GM18517 (cell line): ENCODE data around the gene FOXRED1.
A peak's percentile ranks its signal among the peaks of the same experiment; 100 is the strongest.
"Not testable (repeated sequence)": the region's sequence is repeated elsewhere in the genome, so short reads cannot be mapped to it uniquely, and the experiment has no call there.

Experiments used
- ATAC-seq: cut with Tn5 transposase; IDR thresholded peaks from one replicate; pipeline ENCODE4 v1.9.1; 2021; ENCODE audit warnings: mild to moderate bottlenecking, moderate library complexity; ENCODE audit not compliant: unreplicated experiment

FOXRED1 gene

GRCh38 chr11:126268708-126269579 is at the start of gene FOXRED1, which contains the start of gene SRPRA:
TSS of gene FOXRED1 (plus strand) at chr11:126269154. CDS start at chr11:126269207, 53 bp downstream.
TSS of gene SRPRA (minus strand) at chr11:126268895. CDS start at chr11:126268804, 91 bp downstream.
- ATAC-seq = peak; percentile 95

- no peak for ATAC-seq
Measured at GRCh38 chr11:126219547-126219946, 49.4 kb upstream of the FOXRED1 start.

- ATAC-seq = no peak
Measured at GRCh38 chr11:126224647-126225294, 44.2 kb upstream of the FOXRED1 start.

DNA sequence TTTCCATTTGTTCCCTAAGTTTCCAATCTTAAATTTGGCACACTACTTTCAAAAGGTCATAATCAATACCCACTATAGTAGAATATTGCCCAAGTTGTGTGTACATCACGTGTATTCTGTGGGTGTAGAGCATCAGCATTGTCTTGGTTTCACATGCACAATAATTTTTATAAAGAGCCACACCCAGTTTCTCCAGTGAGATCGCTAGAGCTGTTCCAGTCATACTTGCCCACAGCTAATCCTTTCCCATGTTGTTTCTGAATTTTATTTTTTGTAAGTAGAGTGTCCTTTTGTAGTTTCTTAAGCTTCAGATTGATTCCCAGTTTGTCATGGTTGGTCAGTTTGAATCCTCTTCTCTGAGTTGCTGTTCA is 43.7 kb upstream of the FOXRED1 start:
- no peak for ATAC-seq

DNA sequence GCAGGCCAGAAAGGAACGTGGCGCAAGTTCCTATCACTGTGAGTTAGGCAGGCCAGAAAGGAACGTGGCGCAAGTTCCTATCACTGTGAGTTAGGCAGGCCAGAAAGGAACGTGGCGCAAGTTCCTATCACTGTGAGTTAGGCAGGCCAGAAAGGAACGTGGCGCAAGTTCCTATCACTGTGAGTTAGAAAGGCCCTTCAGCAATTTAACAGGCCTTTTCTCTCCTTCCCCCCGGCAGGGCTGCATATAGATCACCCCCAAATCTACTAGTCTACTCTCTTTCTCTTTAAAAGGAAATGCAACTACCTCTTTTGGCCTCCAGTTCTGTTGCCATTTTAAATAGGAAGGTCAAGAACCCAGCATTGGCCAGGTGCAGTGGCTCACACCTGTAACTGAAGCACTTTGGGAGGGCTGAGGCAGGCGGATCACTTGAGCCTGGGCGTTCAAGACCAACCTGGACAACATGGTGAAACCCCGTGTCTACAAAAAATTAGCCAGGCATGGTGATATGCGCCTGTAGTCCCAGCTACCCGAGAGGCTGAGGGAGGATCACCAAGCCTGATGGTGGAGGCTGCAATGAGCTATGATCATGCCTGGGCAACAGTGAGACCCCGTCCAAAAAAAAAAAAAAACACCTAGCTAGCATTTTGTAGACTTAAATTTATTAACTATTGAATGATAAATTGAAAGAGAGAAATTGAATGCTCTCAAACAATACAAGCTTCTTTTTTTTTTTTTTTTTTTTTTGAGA is 42.4 kb upstream of the FOXRED1 start:
- ATAC-seq = no peak

DNA sequence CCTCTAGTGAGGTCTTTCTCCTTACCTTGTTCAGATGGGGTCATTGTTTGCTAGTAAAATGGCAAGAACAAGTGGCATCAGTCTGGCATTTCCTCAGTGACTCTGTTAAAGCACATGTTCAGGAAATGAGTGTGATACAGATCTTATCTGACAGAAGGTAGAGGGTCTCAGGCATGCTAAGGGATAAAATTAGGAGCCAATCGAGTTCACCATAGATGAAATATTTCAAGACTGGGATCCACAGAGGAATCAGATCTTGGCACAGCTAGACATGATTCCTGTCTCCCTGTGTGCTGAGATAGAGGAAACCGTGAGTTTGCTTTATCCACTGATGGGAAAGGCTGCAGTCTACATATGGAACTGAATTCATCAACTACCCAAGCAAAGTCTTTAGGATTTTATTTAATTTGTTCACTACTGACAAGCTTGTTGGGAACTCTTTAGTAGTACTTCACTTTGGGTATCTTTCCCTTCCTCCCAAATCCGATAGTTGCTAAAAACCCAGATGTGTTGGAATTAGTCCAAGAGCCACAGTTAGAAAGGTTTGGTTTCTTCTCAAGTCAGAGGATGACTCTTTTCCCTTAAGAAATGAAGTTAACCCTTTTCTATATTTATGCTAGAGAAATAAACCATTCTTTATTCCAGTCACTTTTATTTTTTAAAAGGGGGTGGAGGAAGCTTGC is 39.0 kb upstream of the FOXRED1 start:
- ATAC-seq = no peak

GRCh38 chr11:126231725-126232459 is 37.1 kb upstream of the FOXRED1 start:
- ATAC-seq = no peak

GRCh38 chr11:126232683-126233082 is 36.3 kb upstream of the FOXRED1 start:
- no peak for ATAC-seq

- no peak for ATAC-seq
Measured at GRCh38 chr11:126233391-126233790, 35.6 kb upstream of the FOXRED1 start.

DNA sequence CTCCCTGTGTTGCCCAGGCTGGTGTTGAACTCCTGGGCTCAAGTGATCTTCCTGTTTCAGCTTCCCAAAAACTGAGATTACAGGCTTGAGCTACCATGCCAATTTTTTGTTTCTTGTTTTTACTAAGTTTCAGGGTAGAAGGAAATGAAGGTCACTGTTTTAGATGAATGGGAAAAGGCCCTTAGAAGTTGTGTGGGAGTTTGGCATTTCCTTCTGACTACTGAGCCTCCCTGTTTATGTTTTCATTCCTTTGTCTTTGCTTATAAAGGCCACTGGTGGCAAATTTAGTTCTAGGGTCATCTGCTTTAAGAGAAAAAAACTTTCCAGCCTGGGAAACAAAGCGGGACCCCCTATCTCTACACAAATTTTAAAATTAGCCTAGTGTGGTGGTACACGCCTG is 22.3 kb upstream of the FOXRED1 start:
- no peak for ATAC-seq

GRCh38 chr11:126253265-126253664 is 15.7 kb upstream of the FOXRED1 start:
- no peak for ATAC-seq

DNA sequence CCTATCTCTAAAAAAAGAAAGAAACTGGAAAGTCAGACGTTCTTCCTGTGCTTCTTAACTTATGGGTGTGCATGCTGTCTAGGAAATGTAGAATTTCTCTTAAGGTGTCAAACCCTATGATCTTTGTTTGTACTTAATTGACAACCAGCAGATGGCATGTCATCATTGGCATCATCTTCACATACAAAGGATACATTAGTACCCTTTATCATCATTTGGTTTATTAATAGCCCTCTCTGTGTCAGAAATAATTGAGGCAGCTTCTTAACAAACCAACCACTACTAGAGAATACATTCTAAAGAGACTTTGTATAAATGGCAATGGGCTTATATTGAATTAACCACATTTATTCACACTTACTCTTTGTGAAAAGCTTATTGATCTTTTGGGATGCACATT is 14.1 kb upstream of the FOXRED1 start:
- ATAC-seq = no peak

DNA sequence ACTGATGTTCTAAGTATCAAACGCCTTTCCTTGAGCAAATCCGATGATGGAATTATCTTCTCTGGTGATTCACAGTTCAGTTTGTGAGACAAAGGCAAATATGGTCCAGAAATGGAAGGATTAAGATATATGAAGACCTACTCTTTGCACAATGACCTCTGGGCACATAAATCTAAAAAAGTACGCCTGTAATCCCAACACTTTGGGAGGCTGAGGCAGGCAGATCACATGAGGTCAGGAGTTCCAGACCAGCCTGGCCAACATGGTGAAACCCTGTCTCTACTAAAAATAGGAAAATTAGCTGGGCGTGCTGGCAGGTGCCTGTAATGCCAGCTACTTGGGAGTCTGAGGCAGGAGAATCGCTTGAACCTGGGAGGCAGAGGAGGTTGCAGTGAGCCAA is 13.4 kb upstream of the FOXRED1 start:
- ATAC-seq = not testable (repeated sequence)

GRCh38 chr11:126256216-126256615 is 12.7 kb upstream of the FOXRED1 start:
- ATAC-seq = no peak

DNA sequence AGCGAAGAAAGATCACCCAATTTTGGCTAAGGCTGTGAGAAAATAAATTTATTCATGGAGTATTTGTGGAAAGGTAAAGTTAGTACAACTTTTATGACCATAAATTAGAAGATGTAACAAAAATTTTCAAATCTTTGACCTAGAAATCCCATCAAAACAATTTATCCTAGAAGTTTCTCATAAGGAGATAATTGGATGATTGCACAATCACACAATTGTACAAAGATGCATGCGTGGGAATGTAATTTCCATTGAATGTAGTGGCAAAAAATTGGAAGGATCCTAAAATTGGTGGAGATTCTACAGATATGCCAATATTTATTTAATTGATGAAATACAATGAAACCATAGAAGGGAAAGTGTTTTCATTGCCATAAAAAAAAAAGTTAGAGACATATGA is 11.8 kb upstream of the FOXRED1 start:
- no peak for ATAC-seq

- ATAC-seq = no peak
Measured at GRCh38 chr11:126257764-126258163, 11.2 kb upstream of the FOXRED1 start.

DNA sequence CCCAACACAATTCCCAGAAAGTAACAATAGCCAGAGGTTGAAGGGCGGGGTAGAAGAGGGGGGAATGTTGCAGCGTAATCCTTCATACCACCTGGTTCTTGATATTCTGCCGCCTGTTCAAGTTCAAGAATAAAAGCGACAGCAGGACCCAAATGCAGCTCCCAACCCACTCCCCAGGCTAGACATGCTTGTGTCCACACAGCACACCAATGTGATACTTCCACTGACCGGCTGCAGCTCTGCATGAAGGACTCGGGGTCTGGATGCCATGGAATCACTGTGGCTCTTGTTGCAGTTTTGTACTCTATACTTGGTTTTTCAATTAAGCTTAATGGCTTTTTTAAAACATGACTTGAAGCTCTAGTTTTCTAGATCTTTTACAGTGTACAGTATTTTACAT is 6.7 kb upstream of the FOXRED1 start:
- no peak for ATAC-seq

DNA sequence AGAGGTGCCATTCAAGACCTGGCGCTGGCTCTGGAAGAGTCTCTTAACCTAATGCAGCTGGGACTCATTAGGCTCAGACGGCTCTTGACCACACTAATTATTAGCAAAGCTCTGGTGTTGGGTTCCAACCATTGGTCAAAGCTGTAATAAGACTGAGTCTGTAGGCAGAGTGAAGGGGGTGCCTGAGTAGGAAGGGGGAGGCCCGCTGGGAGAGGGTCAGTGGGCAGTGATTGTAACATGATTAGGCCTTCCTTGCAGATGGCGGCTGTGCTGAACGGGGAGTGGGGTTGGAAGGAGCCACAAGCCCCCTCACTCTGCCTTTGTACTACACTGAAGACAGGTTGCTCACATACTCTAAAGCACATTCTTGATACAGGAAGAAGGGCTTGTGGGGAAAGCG is 5.5 kb upstream of the FOXRED1 start:
- ATAC-seq = no peak

GRCh38 chr11:126265811-126266210 is 3.1 kb upstream of the FOXRED1 start:
- ATAC-seq = no peak

DNA sequence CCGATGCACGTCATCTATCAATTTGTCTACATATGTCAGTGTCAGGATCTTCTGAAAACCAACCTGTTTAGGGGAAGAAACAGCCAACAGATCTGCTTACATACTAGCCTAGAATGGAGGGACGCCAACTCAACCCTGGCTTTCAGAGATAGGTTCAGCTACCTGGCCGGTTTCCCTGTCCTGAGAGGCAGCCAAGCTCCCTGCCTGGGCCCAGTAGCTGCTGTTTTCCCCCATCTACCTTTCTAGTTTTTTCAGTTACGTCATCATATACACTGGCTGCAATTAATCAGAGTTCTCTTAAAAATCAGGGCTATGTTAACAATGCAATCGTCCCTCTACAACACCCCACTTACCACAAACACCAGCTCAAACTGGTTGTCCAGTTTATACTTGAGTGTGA is 1.3 kb upstream of the FOXRED1 start:
- no peak for ATAC-seq
